ENCODE measurements around the gene EIF1AD. TPM values are rescaled to one million over a fixed set of nuclear protein-coding genes. Genes with fewer than 3 reads are reported as not detected.

EIF1AD gene
- polyA plus RNA-seq, 4 donors, result 25.3 to 32.7 (median 28.4) TPM

Other genes starting within 250 kb of the EIF1AD start
- 10 to 100 TPM in 1 of 4 donors, 1 to 10 TPM in 3; 6.0 to 11.8 (median 8.5) TPM for gene AP5B1, start 221.2 kb downstream of the EIF1AD start, polyA plus RNA-seq (ENCODE audit: insufficient read length in 4 of 4)
- gene OVOL1, start 215.1 kb downstream of the EIF1AD start, polyA plus RNA-seq (ENCODE audit: insufficient read length in 4 of 4), result 10 to 100 TPM in 3 of 4 donors, 1 to 10 TPM in 1; 9.2 to 16.6 (median 13.4) TPM
- 1 to 10 TPM; 1.4 to 4.9 (median 2.5) TPM for gene SNX32, start 168.2 kb downstream of the EIF1AD start, polyA plus RNA-seq (ENCODE audit: insufficient read length in 4 of 4)
- 100 to 1,000 TPM; 733 to 901 (median 785) TPM for gene CFL1, start 144.0 kb downstream of the EIF1AD start, polyA plus RNA-seq (ENCODE audit: insufficient read length in 4 of 4)
- 10 to 100 TPM; 41.7 to 67.3 (median 55.7) TPM for gene MUS81, start 141.7 kb downstream of the EIF1AD start, polyA plus RNA-seq (ENCODE audit: insufficient read length in 4 of 4)
- gene EFEMP2, start 129.4 kb downstream of the EIF1AD start, polyA plus RNA-seq (ENCODE audit: insufficient read length in 4 of 4), result 100 to 1,000 TPM in 3 of 4 donors, 10 to 100 TPM in 1; 96.5 to 170 (median 123) TPM
- gene CTSW, start 122.3 kb downstream of the EIF1AD start, polyA plus RNA-seq (ENCODE audit: insufficient read length in 4 of 4), result 1 to 10 TPM in 3 of 4 donors, under 1 TPM in 1; 0.77 to 1.6 (median 1.3) TPM
- 100 to 1,000 TPM in 1 of 4 donors, 10 to 100 TPM in 3; 91.1 to 106 (median 96.7) TPM for gene FIBP, start 113.7 kb downstream of the EIF1AD start, polyA plus RNA-seq (ENCODE audit: insufficient read length in 4 of 4)
- 10 to 100 TPM in 2 of 4 donors, 1 to 10 TPM in 2; 7.6 to 19.9 (median 11.7) TPM for gene CCDC85B, start 111.5 kb downstream of the EIF1AD start, polyA plus RNA-seq (ENCODE audit: insufficient read length in 4 of 4)
- gene FOSL1, start 101.8 kb downstream of the EIF1AD start, polyA plus RNA-seq (ENCODE audit: insufficient read length in 4 of 4), result under 1 TPM; 0.11 to 0.30 (median 0.18) TPM
- 10 to 100 TPM; 31.8 to 49.9 (median 41.7) TPM for gene C11orf68, start 83.1 kb downstream of the EIF1AD start, polyA plus RNA-seq (ENCODE audit: insufficient read length in 4 of 4)
- 100 to 1,000 TPM in 2 of 4 donors, 10 to 100 TPM in 2; 73.3 to 131 (median 95.7) TPM for gene DRAP1, start 82.7 kb downstream of the EIF1AD start, polyA plus RNA-seq (ENCODE audit: insufficient read length in 4 of 4)
- gene TSGA10IP, start 56.7 kb downstream of the EIF1AD start, polyA plus RNA-seq (ENCODE audit: insufficient read length in 4 of 4), result under 1 TPM in 1 of 4 donors, not detected in 3; 0.52 TPM
- gene SART1, start 40.4 kb downstream of the EIF1AD start, polyA plus RNA-seq (ENCODE audit: insufficient read length in 4 of 4), result 10 to 100 TPM; 45.3 to 57.6 (median 52.4) TPM
- 100 to 1,000 TPM; 218 to 315 (median 264) TPM for gene BANF1, start 346 bp upstream of the EIF1AD start, polyA plus RNA-seq (ENCODE audit: insufficient read length in 4 of 4)
- not detected for gene CST6, start 9.9 kb upstream of the EIF1AD start, polyA plus RNA-seq (ENCODE audit: insufficient read length in 4 of 4)
- gene CATSPER1, start 24.3 kb upstream of the EIF1AD start, polyA plus RNA-seq (ENCODE audit: insufficient read length in 4 of 4), result not detected
- 1 to 10 TPM; 3.7 to 8.6 (median 5.9) TPM for gene GAL3ST3, start 47.0 kb upstream of the EIF1AD start, polyA plus RNA-seq (ENCODE audit: insufficient read length in 4 of 4)
- gene SF3B2, start 50.2 kb upstream of the EIF1AD start, polyA plus RNA-seq (ENCODE audit: insufficient read length in 4 of 4), result 100 to 1,000 TPM; 221 to 254 (median 237) TPM
- gene PACS1, start 68.1 kb upstream of the EIF1AD start, polyA plus RNA-seq (ENCODE audit: insufficient read length in 4 of 4), result 10 to 100 TPM; 38.5 to 57.0 (median 50.4) TPM